SJCRH30 (cell line): Measurements from ENCODE around the gene THSD4. TPM values are rescaled to one million over a fixed set of nuclear protein-coding genes. Genes with fewer than 3 reads are reported as not detected.
"Not testable (repeated sequence)": the region's sequence is repeated elsewhere in the genome, so short reads cannot be mapped to it uniquely, and the experiment has no call there.

Experiments used
- DNase-seq, 2 experiments: peaks; one replicate each; pipeline ENCODE4 v3.0.0-alpha.2; 2015 to 2020
- H3K27ac ChIP-seq: fragments of 250-450 bp; sonication (Bioruptor Pico); 2 replicates; pipeline ENCODE4 v1.5.1; 2020; ENCODE audit warnings: mild to moderate bottlenecking, moderate library complexity
- H3K27me3 ChIP-seq: fragments of 250-450 bp; sonication (Bioruptor Pico); 2 replicates; pipeline ENCODE4 v1.5.1; 2020; ENCODE audit warnings: mild to moderate bottlenecking, moderate library complexity
- H3K36me3 ChIP-seq: fragments of 250-450 bp; sonication (Bioruptor Pico); 2 replicates; pipeline ENCODE4 v1.5.1; 2020; ENCODE audit warnings: mild to moderate bottlenecking, moderate library complexity
- H3K4me1 ChIP-seq: fragments of 250-450 bp; sonication (Bioruptor Pico); 2 replicates; pipeline ENCODE4 v1.5.1; 2020; ENCODE audit warnings: mild to moderate bottlenecking, moderate library complexity
- H3K4me3 ChIP-seq: fragments of 250-450 bp; sonication (Bioruptor Pico); 2 replicates; pipeline ENCODE4 v1.5.1; 2020; ENCODE audit warnings: mild to moderate bottlenecking, moderate library complexity
- H3K9me3 ChIP-seq: fragments of 250-450 bp; sonication (Bioruptor Pico); replicated peaks from 2 replicates; pipeline ENCODE4 v1.5.1; 2020; ENCODE audit warnings: mild to moderate bottlenecking, moderate library complexity
- total RNA-seq: library from RNA; depleted of rRNA; stranded (reverse); fragments of >200 nt; shearing (Covaris generic); gene quantifications from 2 replicates; pipeline ENCODE4 v1.2.3, GENCODE V29; 2014

The THSD4 gene
- total RNA-seq, 1 experiment from 2014 or later, result 20.7 TPM

DNA sequence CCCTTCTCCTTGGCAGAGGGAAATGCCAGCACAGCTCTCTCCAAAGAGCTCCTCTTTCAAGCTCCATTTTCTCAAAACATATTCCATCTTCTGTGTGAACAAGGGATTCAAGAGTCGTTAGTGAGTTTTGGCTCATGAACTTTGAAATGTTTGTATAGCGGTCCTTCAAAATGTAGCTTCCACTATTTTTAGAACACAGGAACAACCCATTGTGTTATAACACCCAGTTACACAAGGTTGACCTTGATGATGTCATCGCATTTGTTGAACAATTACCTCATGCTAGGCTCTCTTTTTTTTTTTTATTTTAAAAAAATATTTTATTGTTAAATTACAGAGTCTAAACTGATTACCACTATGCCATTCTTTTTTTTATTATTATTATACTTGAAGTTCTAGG is 251.7 kb downstream of the THSD4 start:
- H3K27me3 ChIP-seq, result no peaks in the 10 kb centered on the region
- H3K4me1 ChIP-seq, result peaks cover 23% of the 10 kb centered on the region
- no peaks in the 10 kb centered on the region for H3K36me3 ChIP-seq
- no peak overlapping the region for H3K4me3 ChIP-seq
- H3K27ac ChIP-seq, result no peak overlapping the region
- no peak for DNase-seq
- peaks cover 6% of the 10 kb centered on the region for H3K9me3 ChIP-seq

DNA sequence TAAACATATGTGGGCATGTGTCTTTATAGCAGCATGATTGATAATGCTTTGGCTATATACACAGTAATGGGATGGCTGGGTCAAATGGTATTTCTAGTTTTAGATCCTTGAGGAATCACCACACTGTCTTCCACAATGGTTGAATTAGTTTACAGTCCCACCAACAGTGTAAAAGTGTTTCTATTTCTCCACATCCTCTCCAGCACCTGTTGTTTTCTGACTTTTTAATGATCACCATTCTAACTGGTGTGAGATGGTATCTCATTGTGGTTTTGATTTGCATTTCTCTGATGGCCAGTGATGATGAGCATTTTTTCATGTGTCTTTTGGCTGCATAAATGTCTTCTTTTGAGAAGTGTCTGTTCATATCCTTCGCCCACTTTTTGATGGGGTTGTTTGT is 252.5 kb downstream of the THSD4 start:
- not testable (repeated sequence) for DNase-seq

GRCh38 chr15:71372769-71373168 is 257.5 kb downstream of the THSD4 start:
- H3K4me1 ChIP-seq, result peaks cover 15% of the 10 kb centered on the region
- not testable (repeated sequence) for H3K27ac ChIP-seq, H3K4me3 ChIP-seq, H3K36me3 ChIP-seq, H3K27me3 ChIP-seq, H3K9me3 ChIP-seq, DNase-seq

More for the DNA sequence above, 252.5 kb downstream of the THSD4 start:
- not testable (repeated sequence) for H3K4me3 ChIP-seq, H3K27ac ChIP-seq, H3K27me3 ChIP-seq, H3K36me3 ChIP-seq, H3K9me3 ChIP-seq
- H3K4me1 ChIP-seq, result peaks cover 23% of the 10 kb centered on the region

DNA sequence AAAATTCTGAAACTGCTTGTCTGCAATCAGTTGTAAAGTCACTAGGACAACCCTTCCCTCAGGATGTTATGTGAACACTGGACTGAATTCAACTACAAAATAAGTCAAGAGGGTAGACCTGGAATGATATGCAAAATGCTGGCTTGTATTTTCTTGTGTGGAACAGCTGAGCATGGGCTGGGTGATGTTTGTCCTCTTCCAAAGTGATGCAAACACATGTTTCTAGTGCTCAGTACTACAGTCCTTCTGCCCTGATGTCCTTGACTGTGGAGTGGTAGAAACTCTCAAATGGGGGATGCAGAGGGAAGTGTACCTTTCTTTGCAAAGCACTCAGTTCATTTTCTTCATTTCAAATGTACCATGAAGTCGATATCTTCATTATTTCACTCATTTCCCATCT is 258.6 kb downstream of the THSD4 start:
- no peak for DNase-seq
- Histone ChIP-seq H3K4me3 (no peak overlapping the region), H3K27me3 (no peaks in the 10 kb centered on the region), H3K9me3 (no peaks in the 10 kb centered on the region; the same call in 1 of the 2 replicates), H3K36me3 (no peaks in the 10 kb centered on the region), H3K4me1 (peaks cover 15% of the 10 kb centered on the region), H3K27ac (no peak overlapping the region)

DNA sequence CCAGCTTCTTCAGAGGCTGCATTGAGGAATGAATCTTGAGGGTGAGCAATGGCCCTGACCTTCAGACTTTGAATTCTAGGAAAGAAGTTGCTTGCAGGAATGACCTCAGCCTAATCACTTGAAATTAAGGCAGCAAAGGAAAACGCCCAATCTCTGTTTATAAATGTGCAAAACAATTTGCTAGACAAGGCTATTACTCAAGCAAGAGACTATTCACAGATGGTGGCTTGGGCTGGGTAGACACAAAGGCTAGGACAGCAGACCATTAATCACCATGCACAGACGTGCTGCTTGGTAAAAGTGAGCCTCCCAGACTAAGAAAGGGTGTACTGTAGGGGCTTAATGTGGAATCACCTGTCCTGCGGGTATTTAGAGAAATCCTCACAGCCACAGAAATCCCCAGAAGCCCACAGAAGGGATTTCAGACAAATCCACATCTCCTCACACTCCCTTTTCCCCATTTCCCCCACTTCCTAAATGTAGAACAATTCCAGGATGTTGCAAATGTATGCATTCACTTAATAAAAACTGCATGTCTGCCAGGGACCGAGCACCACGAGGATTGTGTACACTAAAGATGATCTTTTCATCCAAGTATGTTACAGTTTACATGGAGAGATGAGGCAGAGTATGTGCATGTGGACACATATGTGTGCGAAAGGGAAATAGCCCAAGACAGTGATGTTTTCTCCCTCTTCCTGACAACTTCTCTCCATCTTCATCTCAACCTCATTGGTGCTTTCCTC is 259.5 kb downstream of the THSD4 start:
- Histone ChIP-seq H3K27me3 (no peaks in the 10 kb centered on the region), H3K27ac (no peak overlapping the region)
- peak in 1 of 2 experiments; percentile 47 for DNase-seq

GRCh38 chr15:71375934-71376333 is 260.7 kb downstream of the THSD4 start:
- DNase-seq, result no peak
- Histone ChIP-seq H3K9me3 (no peaks in the 10 kb centered on the region), H3K27me3 (no peaks in the 10 kb centered on the region), H3K36me3 (no peaks in the 10 kb centered on the region), H3K4me3 (no peak overlapping the region), H3K27ac (no peak overlapping the region), H3K4me1 (peaks cover 15% of the 10 kb centered on the region)

More for the DNA sequence above, 259.5 kb downstream of the THSD4 start:
- Histone ChIP-seq H3K9me3 (no peaks in the 10 kb centered on the region; the same call in 1 of the 2 replicates), H3K4me3 (no peak overlapping the region), H3K4me1 (peaks cover 15% of the 10 kb centered on the region), H3K36me3 (no peaks in the 10 kb centered on the region)

DNA sequence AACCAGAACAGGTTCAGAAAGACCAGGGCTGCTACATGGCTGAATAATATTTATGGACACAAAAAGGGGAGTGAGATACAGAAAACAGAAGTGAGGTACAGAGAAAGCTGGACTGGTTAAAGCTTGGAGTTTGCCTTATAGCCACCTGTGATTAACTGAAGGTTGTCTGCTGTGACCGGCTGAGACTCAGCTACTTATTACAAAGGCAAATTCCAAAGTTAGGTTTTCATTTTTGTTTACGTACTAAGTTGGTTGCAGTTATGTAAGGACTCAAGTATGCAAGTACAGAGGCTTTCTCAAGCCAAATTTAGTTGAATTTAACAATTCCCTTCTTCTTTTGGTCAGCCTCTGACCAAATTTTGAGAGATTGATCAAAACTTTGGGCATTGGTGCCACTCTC is 264.6 kb downstream of the THSD4 start:
- DNase-seq, result no peak

GRCh38 chr15:71380345-71380744 is 265.1 kb downstream of the THSD4 start:
- Histone ChIP-seq H3K9me3 (no peaks in the 10 kb centered on the region), H3K27ac (no peak overlapping the region), H3K4me1 (peaks cover under 1% of the 10 kb centered on the region), H3K27me3 (no peaks in the 10 kb centered on the region), H3K36me3 (no peaks in the 10 kb centered on the region), H3K4me3 (no peak overlapping the region)
- no peak for DNase-seq

More for the DNA sequence above, 264.6 kb downstream of the THSD4 start:
- H3K36me3 ChIP-seq, result no peaks in the 10 kb centered on the region
- no peak overlapping the region for H3K27ac ChIP-seq
- H3K27me3 ChIP-seq, result no peaks in the 10 kb centered on the region
- peaks cover 5% of the 10 kb centered on the region for H3K4me1 ChIP-seq
- H3K4me3 ChIP-seq, result no peak overlapping the region
- H3K9me3 ChIP-seq, result no peaks in the 10 kb centered on the region

- Histone ChIP-seq H3K36me3 (no peaks in the 10 kb centered on the region), H3K27ac (no peak overlapping the region), H3K4me3 (no peak overlapping the region), H3K27me3 (no peaks in the 10 kb centered on the region), H3K9me3 (no peaks in the 10 kb centered on the region), H3K4me1 (peaks cover 7% of the 10 kb centered on the region)
- no peak for DNase-seq
Measured at GRCh38 chr15:71384501-71384900, 269.2 kb downstream of the THSD4 start.

DNA sequence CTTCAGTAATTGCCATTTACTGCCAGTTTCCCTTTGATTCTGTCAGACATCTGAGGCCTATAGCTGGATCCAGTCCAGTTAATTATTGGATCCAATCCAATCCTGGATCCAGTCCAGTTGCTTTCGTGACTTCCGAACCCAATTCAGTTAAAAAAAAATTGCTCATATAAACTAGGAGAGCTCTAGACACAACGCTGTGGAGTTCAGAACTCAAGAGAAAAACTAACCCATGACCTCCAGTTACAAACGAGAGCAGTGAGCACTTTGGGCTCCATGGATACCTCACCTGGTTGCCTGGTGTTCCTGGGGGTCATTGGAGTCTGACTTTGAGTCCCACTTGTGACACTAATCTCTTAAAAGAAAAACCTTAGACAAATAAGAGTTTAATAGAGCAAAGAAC is 269.8 kb downstream of the THSD4 start:
- DNase-seq, result no peak
- Histone ChIP-seq H3K27ac (no peak overlapping the region), H3K9me3 (no peaks in the 10 kb centered on the region), H3K36me3 (no peaks in the 10 kb centered on the region), H3K4me3 (no peak overlapping the region), H3K4me1 (peaks cover 9% of the 10 kb centered on the region), H3K27me3 (no peaks in the 10 kb centered on the region)

GRCh38 chr15:71385457-71385856 is 270.2 kb downstream of the THSD4 start:
- DNase-seq, result no peak
- no peak overlapping the region for H3K4me3 ChIP-seq
- no peaks in the 10 kb centered on the region for H3K36me3 ChIP-seq
- no peaks in the 10 kb centered on the region for H3K27me3 ChIP-seq
- H3K9me3 ChIP-seq, result no peaks in the 10 kb centered on the region
- peaks cover 13% of the 10 kb centered on the region for H3K4me1 ChIP-seq
- H3K27ac ChIP-seq, result no peak overlapping the region

- H3K27me3 ChIP-seq, result no peaks in the 10 kb centered on the region
- DNase-seq, result no peak
- no peak overlapping the region for H3K4me3 ChIP-seq
- H3K36me3 ChIP-seq, result no peaks in the 10 kb centered on the region
- no peak overlapping the region for H3K27ac ChIP-seq
- peaks cover 14% of the 10 kb centered on the region for H3K4me1 ChIP-seq
- no peaks in the 10 kb centered on the region for H3K9me3 ChIP-seq
Measured at GRCh38 chr15:71386005-71386404, 270.7 kb downstream of the THSD4 start.

GRCh38 chr15:71386448-71387236 is 271.4 kb downstream of the THSD4 start:
- no peak for DNase-seq
- Histone ChIP-seq H3K27me3 (no peaks in the 10 kb centered on the region), H3K9me3 (no peaks in the 10 kb centered on the region), H3K4me1 (peaks cover 14% of the 10 kb centered on the region), H3K27ac (no peak overlapping the region), H3K4me3 (no peak overlapping the region), H3K36me3 (no peaks in the 10 kb centered on the region)

DNA sequence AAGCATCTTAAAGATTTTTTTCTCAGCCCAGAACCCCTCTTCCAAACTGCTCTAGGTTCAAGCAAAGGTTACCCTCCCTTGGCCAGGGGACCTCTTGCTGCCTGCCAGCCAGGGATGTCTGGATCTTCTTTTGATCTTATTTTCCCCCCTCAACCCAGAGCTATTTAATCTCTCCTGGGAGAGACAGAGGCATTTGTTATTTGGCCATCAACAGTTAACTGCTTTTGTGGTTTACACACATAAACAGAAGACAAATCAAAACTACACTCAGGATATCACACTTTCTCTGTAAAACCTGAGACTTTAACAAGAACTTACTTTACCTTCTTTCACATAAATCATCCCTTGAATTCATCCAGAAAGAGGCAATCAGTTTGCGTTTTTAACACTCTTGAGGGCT is 272.5 kb downstream of the THSD4 start:
- H3K36me3 ChIP-seq, result no peaks in the 10 kb centered on the region
- peaks cover 14% of the 10 kb centered on the region for H3K4me1 ChIP-seq
- no peaks in the 10 kb centered on the region for H3K27me3 ChIP-seq
- no peak for DNase-seq
- no peak overlapping the region for H3K4me3 ChIP-seq
- H3K9me3 ChIP-seq, result no peaks in the 10 kb centered on the region
- H3K27ac ChIP-seq, result no peak overlapping the region

DNA sequence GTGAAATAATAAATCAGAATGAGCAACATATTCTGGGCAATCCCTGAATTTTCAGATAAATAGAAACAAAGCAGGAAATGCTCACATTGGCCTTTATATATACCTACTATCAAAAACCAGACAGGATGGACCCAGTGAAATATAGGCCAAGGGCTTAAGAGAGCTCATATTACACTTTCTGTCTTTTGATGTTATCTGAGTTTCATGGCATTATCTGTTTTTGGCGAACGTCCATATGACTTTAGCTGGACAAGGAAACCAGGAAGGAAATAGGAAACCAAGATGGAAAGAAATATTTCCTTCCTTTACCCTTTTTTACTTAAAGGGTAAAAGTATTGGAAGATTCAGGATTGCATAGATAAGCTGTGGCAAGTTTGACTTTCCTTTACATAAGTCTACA is 274.8 kb downstream of the THSD4 start:
- DNase-seq, result peak in 1 of 2 experiments; percentile 61
- H3K27ac ChIP-seq, result no peak overlapping the region
- peaks cover 14% of the 10 kb centered on the region for H3K4me1 ChIP-seq
- no peaks in the 10 kb centered on the region for H3K9me3 ChIP-seq
- H3K4me3 ChIP-seq, result no peak overlapping the region
- H3K36me3 ChIP-seq, result no peaks in the 10 kb centered on the region
- no peaks in the 10 kb centered on the region for H3K27me3 ChIP-seq
